K562 (cell line): ENCODE measurements around the gene OLFM4. TPM values are rescaled to one million over a fixed set of nuclear protein-coding genes. Genes with fewer than 3 reads are reported as not detected.

Experiments
- ATAC-seq: fragments of 200-7000 bp; cut with Tn5 transposase; 3 replicates; pipeline ENCODE4 v1.9.1; 2020; ENCODE audit warnings: moderate library complexity
- BruUV-seq: library from RNA; stranded (reverse); fragments of 400-500 nt; replicated peaks from 2 replicates; lab custom pipeline; 2021; lab: Mats Ljungman, UMichigan
- CTCF ChIA-PET: fragments of 300-600 bp; formaldehyde crosslinking; extraction: SDS; loops from one replicate; lab custom pipeline; 2021; ENCODE audit warnings: low intra/inter-chr PET ratio; lab: Yijun Ruan, JAX
- POLR2A ChIA-PET: fragments of 300-600, 350-650 bp; sonication (Branson Sonifier 250); formaldehyde crosslinking; extraction: SDS; loops from one replicate; lab custom pipeline; 2021; ENCODE audit warnings: antibody characterized with exemption, inconsistent platforms; lab: Yijun Ruan, JAX
- DNase-seq, 4 experiments: peaks; one replicate each; pipeline versions ENCODE4 v3.0.0 to v3.0.0-alpha.2; 2011 to 2018; ENCODE audit warnings: low spot score in 3 of 4, mixed read lengths in 3 of 4; ENCODE audit errors: extremely low read depth in 1 of 4
- FAIRE-seq: peaks from 2 replicates; lab custom pipeline; 2011; peaks lifted over from hg19 to GRCh38; lab: Jason Lieb, UNC
- H2AFZ ChIP-seq: 2 replicates; pipeline ENCODE4 v1.6.0; 2011; ENCODE audit warnings: low read depth, low read length, control low read depth, inconsistent platforms
- H3K27ac ChIP-seq: fragments of 200-600 bp; 3 replicates; pipeline ENCODE4 v1.8.0; 2011; ENCODE audit warnings: low read depth, mild to moderate bottlenecking, control low read depth, inconsistent platforms, low read length, moderate library complexity, mixed read lengths; ENCODE audit errors: extremely low read depth
- H3K27me3 ChIP-seq, 2 experiments: fragments of 300-600 bp in 1 of 2; 2 replicates in 1 of 2; 3 replicates in 1 of 2; pipeline versions ENCODE4 v1.6.0 to v1.8.0; 2011; ENCODE audit warnings: inconsistent platforms in 2 of 2, low read length in 2 of 2, mild to moderate bottlenecking in 1 of 2, mixed read lengths in 1 of 2, moderate library complexity in 1 of 2; ENCODE audit not compliant: control insufficient read depth in 2 of 2, insufficient read depth in 2 of 2
- H3K36me3 ChIP-seq: fragments of 300-600 bp; 3 replicates; pipeline ENCODE4 v1.8.0; 2011; ENCODE audit warnings: mild to moderate bottlenecking, low read length, inconsistent platforms; ENCODE audit not compliant: control insufficient read depth, insufficient read depth
- H3K4me1 ChIP-seq, 2 experiments: fragments of 200-600 bp in 1 of 2; replicated peaks in 1 of 2; 2 replicates in 1 of 2; 3 replicates in 1 of 2; pipeline versions ENCODE4 v1.5.1 to v1.8.0; 2011; ENCODE audit warnings: inconsistent platforms in 2 of 2, low read length in 2 of 2, mild to moderate bottlenecking in 1 of 2, mixed read lengths in 1 of 2, moderate library complexity in 1 of 2; ENCODE audit not compliant: control insufficient read depth in 2 of 2, insufficient read depth in 2 of 2
- H3K4me2 ChIP-seq: 2 replicates; pipeline ENCODE4 v1.6.1; 2011; ENCODE audit warnings: low read length, control low read depth, inconsistent platforms, mixed read lengths; ENCODE audit not compliant: insufficient read depth
- H3K4me3 ChIP-seq: fragments of 200-600 bp; sonication (generic), shearing (Covaris generic); 2 replicates; pipeline ENCODE4 v1.5.1; 2016; ENCODE audit warnings: control low read depth, inconsistent platforms
- H3K79me2 ChIP-seq: fragments of 200-600 bp; 3 replicates; pipeline ENCODE4 v1.8.0; 2011; ENCODE audit warnings: low read length, inconsistent platforms; ENCODE audit not compliant: control insufficient read depth, insufficient read depth
- H3K9ac ChIP-seq, 2 experiments: 2 replicates each; pipeline versions ENCODE4 v1.6.0 to v1.6.1; 2011; ENCODE audit warnings: low read depth in 2 of 2, low read length in 2 of 2, control low read depth in 1 of 2, inconsistent platforms in 1 of 2, mild to moderate bottlenecking in 1 of 2, mixed read lengths in 1 of 2; ENCODE audit not compliant: insufficient read depth in 1 of 2
- H3K9me1 ChIP-seq: one replicate; pipeline ENCODE4 v1.6.0; 2011; ENCODE audit warnings: inconsistent platforms, mild to moderate bottlenecking, low read length, moderate library complexity; ENCODE audit not compliant: control insufficient read depth, insufficient read depth
- H3K9me3 ChIP-seq: replicated peaks from 2 replicates; pipeline ENCODE4 v1.5.1; 2011; ENCODE audit warnings: low read depth, low read length, inconsistent platforms; ENCODE audit not compliant: control insufficient read depth, insufficient read depth
- H4K20me1 ChIP-seq: replicated peaks from 2 replicates; pipeline ENCODE4 v1.6.1; 2011; ENCODE audit warnings: low read length, inconsistent platforms, mixed read lengths; ENCODE audit not compliant: control insufficient read depth, insufficient read depth
- C11orf30 ChIP-seq: fragments of 450-650 bp; IDR thresholded peaks from 2 replicates; pipeline ENCODE4 v1.6.1; 2016; ENCODE audit warnings: low read depth, mild to moderate bottlenecking
- PURB ChIP-seq: sonication (generic); formaldehyde crosslinking; IDR thresholded peaks from 2 replicates; pipeline ENCODE4 v1.9.0; 2021; ENCODE audit warnings: low read depth, mild to moderate bottlenecking, missing genetic modification reagents
- RBM14 ChIP-seq: fragments of 200-400 bp; formaldehyde crosslinking; IDR thresholded peaks from 2 replicates; pipeline ENCODE4 v1.6.1; 2018; ENCODE audit warnings: low read depth, mild to moderate bottlenecking, low read length, moderate library complexity, borderline replicate concordance; ENCODE audit not compliant: insufficient read depth
- RHOXF2B ChIP-seq: fragments of 250-450 bp; sonication (Bioruptor Pico); conservative IDR thresholded peaks from 2 replicates; pipeline ENCODE4 v1.5.1; 2021
- ZBTB7A ChIP-seq: IDR thresholded peaks from 2 replicates; pipeline ENCODE4 v1.6.1; 2011; ENCODE audit warnings: low read depth, mild to moderate bottlenecking, low read length, moderate library complexity, borderline replicate concordance; ENCODE audit not compliant: control insufficient read depth
- ZFP1 ChIP-seq: fragments of 450-650 bp; formaldehyde crosslinking; IDR thresholded peaks from 2 replicates; pipeline ENCODE4 v1.4.0; 2020; ENCODE audit warnings: mild to moderate bottlenecking, mixed read lengths
- WGBS: fragments of 100-300 bp; shearing (Covaris generic); methylation state at CpG from one replicate; pipeline ENCODE4 v1.1.6; 2016; ENCODE audit warnings: low coverage, mixed read lengths; ENCODE audit not compliant: insufficient coverage; ENCODE audit errors: missing lambda C conversion rate; 5-methylcytosine and 5-hydroxymethylcytosine counted together
- in situ Hi-C: fragments of 300-500 bp; cut with MboI; formaldehyde crosslinking; loops from 4 replicates; pipeline ENCODE4 v1.15.0; 2018; ENCODE audit warnings: inconsistent platforms, mixed read lengths
- intact Hi-C: fragments of 100-400 bp; cut with micrococcal nuclease; formaldehyde crosslinking; loops from 2 replicates; pipeline ENCODE4 v1.14.2; 2022
- polyA plus RNA-seq, 8 experiments: library from polyadenylated mRNA; depleted of rRNA in 4 of 8; stranded (reverse) in 5 of 8; unstranded in 3 of 8; fragments of >200 nt; fragmentation: Nextera tagmentation in 2 of 8; fragmentation: Illumina TruSeq in 1 of 8; extraction: Ambion mirVana in 2 of 8; extraction: Trizol in 1 of 8; gene quantifications; 2 replicates each; pipeline versions ENCODE4 v1.2.1 to v1.2.3, GENCODE V29; 2011 to 2014; ENCODE audit warnings: inconsistent platforms in 1 of 8, missing spikeins in 1 of 8
- total RNA-seq, 7 experiments: library from RNA; depleted of rRNA in 6 of 7; stranded (reverse); fragments of >200 nt in 6 of 7; fragmentation: Illumina TruSeq in 2 of 7; extraction: Trizol in 2 of 7; gene quantifications; 2 replicates each; pipeline versions ENCODE4 v1.2.1 to v1.2.3, GENCODE V29; 2011 to 2021; ENCODE audit warnings: low replicate concordance in 1 of 7
- TF ChIP-seq, protein P1 (sequence below): fragments of 250-450 bp; sonication (Bioruptor Pico); IDR thresholded peaks from 2 replicates; pipeline ENCODE4 v1.8.0; 2021; ENCODE audit warnings: moderate library complexity, mild to moderate bottlenecking, inconsistent platforms
- TF ChIP-seq, protein P2 (sequence below), 3 experiments: IDR thresholded peaks in 2 of 3; conservative IDR thresholded peaks in 1 of 3; 2 replicates each; pipeline ENCODE4 v1.5.1; 2011 to 2012; ENCODE audit warnings: low read length in 3 of 3, mild to moderate bottlenecking in 3 of 3, control low read depth in 2 of 3, improper control_type of control experiment in 1 of 3, inconsistent platforms in 1 of 3, low read depth in 1 of 3, mixed read lengths in 1 of 3, moderate library complexity in 1 of 3; ENCODE audit not compliant: insufficient read depth in 2 of 3
- TF ChIP-seq, protein P3 (sequence below): fragments of 250-450 bp; sonication (Bioruptor Pico); IDR thresholded peaks from 2 replicates; pipeline ENCODE4 v1.9.0; 2021; ENCODE audit warnings: mild to moderate bottlenecking, inconsistent platforms

OLFM4 gene
- total and polyA plus RNA-seq, 9 of the 15 experiments (the other 6 are each of a cell fraction or from before 2014, with no cell fraction given) = not detected

DNA sequence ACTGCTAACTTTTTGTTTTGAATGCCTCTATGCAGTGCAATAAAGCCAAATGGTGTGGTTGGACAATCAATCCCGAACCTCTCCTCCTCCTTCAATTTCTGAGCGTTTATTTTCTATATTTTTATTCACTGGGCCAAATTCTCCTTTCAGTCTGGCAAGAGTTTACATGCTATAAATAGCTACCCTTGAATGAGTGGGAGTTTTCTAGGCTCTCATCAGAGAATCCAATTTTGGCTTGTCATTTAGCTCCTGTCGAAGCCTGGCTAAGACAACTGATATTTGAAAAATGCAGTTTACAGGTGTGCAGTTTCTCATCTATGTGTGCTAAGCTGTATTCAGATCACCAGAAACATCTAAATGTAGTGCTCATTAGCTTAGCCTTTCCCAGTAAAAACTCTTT is 61.8 kb downstream of the OLFM4 start:
- ATAC-seq (no peak), DNase-seq (no peak), FAIRE-seq (no peak)
- Histone ChIP-seq H2AFZ (no peak overlapping the region), H3K9ac (no peak overlapping the region), H3K27ac (no peak overlapping the region), H3K27me3 (no peaks in the 10 kb centered on the region), H3K36me3 (no peaks in the 10 kb centered on the region), H3K4me3 (no peak overlapping the region), H3K79me2 (no peaks in the 10 kb centered on the region), H3K4me1 (no peaks in the 10 kb centered on the region), H4K20me1 (no peaks in the 10 kb centered on the region), H3K4me2 (no peak overlapping the region), H3K9me3 (no peaks in the 10 kb centered on the region), H3K9me1 (no peaks in the 10 kb centered on the region)
- no TSS peak for BruUV-seq
- in situ Hi-C loops = no loop called here
- ChIA-PET CTCF (no interaction called here), POLR2A (no interaction called here)
- WGBS = 0% methylated on average over 3 of the region's 3 CpGs
- intact Hi-C loops = no loop called here
- TF ChIP-seq ZBTB7A (no peak), C11orf30 (no peak), PURB (no peak), RBM14 (no peak), RHOXF2B (CRISPR knock-in tag) (no peak), ZFP1 (CRISPR knock-in tag) (no peak)
- TF ChIP-seq, protein P1, sequence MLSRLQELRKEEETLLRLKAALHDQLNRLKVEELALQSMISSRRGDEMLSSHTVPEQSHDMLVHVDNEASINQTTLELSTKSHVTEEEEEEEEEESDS (CRISPR knock-in tag) = no peak
- TF ChIP-seq, protein P2, sequence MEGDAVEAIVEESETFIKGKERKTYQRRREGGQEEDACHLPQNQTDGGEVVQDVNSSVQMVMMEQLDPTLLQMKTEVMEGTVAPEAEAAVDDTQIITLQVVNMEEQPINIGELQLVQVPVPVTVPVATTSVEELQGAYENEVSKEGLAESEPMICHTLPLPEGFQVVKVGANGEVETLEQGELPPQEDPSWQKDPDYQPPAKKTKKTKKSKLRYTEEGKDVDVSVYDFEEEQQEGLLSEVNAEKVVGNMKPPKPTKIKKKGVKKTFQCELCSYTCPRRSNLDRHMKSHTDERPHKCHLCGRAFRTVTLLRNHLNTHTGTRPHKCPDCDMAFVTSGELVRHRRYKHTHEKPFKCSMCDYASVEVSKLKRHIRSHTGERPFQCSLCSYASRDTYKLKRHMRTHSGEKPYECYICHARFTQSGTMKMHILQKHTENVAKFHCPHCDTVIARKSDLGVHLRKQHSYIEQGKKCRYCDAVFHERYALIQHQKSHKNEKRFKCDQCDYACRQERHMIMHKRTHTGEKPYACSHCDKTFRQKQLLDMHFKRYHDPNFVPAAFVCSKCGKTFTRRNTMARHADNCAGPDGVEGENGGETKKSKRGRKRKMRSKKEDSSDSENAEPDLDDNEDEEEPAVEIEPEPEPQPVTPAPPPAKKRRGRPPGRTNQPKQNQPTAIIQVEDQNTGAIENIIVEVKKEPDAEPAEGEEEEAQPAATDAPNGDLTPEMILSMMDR (IDR thresholded peaks at IDR 0.05 in 2 of 3, conservative IDR thresholded peaks at IDR 0.05 in 1 of 3; ENCODE audit: insufficient read depth in 2 of 3, low read depth in 1 of 3, low read length in 3 of 3) = no peak
- TF ChIP-seq, protein P3, sequence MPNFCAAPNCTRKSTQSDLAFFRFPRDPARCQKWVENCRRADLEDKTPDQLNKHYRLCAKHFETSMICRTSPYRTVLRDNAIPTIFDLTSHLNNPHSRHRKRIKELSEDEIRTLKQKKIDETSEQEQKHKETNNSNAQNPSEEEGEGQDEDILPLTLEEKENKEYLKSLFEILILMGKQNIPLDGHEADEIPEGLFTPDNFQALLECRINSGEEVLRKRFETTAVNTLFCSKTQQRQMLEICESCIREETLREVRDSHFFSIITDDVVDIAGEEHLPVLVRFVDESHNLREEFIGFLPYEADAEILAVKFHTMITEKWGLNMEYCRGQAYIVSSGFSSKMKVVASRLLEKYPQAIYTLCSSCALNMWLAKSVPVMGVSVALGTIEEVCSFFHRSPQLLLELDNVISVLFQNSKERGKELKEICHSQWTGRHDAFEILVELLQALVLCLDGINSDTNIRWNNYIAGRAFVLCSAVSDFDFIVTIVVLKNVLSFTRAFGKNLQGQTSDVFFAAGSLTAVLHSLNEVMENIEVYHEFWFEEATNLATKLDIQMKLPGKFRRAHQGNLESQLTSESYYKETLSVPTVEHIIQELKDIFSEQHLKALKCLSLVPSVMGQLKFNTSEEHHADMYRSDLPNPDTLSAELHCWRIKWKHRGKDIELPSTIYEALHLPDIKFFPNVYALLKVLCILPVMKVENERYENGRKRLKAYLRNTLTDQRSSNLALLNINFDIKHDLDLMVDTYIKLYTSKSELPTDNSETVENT (CRISPR knock-in tag) = no peak
